Fibroblast of skin of right biceps (primary cell): ENCODE measurements around the gene ZNF273.
A peak's percentile ranks its signal among the peaks of the same experiment; 100 is the strongest.
"Not testable (repeated sequence)": the region's sequence is repeated elsewhere in the genome, so short reads cannot be mapped to it uniquely, and the experiment has no call there.

Source experiments
- DNase-seq: peaks from one replicate; pipeline ENCODE4 v3.0.0-alpha.2; 2013

Gene ZNF273

DNA sequence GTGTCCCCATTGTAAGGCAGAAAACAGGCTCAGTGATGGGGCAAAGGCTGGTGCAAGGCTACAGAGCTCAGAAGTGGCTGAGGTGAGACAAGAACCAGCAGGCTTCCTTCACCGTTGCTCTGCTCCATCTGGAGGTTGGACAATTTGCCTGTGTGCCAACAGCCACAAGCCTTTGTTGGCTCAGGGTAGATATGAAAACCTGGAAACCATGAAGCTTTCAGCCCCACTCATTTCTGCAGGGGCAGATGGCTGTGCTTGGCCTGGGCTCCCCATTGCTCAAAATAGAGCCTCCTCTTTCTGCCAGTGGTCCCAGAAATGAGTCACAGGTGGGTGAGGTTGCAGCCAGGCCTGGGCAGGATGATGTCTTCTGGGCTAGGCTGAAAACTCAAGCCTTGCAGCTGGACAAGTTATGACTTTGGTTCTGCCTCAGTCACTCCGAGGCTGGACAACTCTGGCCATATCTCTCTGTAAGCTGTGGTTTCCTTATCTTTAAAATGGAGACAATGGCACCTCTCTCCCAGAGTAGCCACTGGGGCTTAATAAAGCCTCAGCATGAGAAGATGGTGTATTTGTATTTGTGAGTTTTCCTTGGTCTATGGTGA lies 12.2 kb upstream of the ZNF273 start:
- DNase-seq: no peak

DNA sequence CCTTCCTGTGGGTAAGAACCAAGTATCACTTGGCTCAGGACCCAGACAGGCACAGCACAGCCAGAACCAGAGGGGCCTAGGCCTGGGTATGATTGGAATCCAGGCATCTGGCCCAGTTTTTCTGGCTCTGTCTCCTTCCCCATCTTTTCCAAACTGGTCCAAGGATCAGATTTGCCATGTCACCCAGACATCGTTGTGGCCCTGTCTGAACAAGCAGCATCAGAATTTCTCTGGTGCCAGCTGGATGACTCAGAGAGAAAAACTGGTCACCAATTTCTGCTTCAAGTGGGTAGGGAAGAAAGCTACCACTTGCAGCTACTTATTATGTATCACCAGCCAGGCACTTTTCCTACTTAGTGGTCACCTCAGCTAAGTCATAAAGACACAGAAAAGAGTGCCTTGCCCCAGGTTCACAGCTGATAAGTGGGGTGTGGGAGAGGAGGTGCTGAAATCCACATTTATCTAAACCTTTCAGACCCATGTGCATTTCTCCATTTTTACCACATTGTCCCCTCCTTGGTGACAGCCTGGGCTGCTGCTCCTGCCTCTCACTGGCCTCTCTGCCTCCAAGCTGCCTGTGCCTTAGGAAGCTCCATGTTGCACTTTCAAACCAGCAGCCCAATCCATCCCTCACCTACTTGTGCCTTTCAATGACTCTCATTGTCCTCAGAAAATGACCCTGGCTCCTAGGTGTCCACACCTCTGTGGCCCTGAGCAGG lies 11.6 kb upstream of the ZNF273 start:
- not testable (repeated sequence) for DNase-seq

DNA sequence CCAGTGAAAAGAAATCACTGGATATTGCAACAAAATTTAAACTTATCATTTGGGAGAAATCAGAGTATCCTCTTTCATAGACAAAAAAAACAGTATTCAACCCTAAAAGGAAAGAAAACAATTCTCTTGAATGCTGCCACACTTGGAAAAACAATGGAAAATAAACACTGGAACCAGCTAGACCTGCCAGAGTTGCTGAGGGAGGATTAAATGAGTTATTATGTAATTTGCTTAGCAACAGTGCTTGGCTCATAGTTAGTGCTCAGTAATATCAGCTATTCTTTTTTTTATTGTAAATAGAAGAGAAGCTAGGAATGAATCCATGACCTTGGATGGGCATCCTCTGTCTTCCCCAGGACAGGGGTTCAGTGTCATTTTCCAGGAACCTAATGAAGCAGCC lies 11.0 kb upstream of the ZNF273 start:
- DNase-seq: no peak

DNA sequence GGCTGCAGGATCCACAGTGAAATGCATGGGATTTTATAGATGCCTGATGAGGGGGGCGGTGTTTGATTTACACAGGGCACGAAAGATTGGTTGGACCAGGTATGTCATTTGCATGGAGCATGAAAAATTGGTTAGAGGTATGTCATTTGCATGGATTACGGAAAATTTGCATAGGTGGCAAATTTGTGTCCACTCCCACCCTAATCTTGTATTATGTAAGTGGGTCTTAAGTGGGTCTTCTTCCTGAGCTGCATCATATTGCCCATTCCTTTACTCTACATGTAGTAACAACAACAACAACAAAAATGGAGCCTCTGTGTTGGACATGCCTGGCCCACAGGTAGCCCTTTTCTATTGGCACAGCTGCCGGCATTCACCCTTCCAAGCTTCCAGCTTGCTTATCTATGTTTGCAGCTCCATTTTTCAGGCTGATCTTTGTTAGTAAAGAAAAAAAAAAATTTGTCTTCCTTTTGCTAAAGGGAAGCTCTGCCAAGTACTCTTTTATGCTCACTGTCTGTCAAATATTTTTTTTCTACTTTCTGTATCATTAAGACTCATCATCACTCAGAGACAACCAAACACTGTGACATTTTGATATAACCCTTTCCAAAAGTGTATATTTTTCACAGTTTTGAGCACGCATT lies 10.3 kb upstream of the ZNF273 start:
- no peak for DNase-seq

DNA sequence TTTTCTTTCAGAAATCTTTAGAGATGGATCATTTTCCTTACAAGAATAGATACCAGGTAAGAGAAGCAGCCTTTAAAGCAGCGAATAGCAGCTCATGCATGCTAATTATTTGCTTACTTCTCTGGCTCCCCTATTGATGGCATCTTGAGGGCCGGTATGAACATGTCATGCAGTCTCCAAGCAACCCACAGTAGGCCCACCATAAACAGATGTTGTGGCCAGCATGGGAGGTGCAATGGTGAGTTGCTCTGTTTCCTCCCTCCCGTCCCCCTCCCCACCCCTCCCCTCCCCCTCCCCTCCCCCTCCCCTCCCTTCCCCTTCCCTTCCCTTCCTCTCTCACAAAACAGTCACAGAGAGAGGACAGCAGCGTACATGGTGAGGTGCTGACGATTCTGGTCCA lies 9.7 kb upstream of the ZNF273 start:
- DNase-seq: no peak

DNA sequence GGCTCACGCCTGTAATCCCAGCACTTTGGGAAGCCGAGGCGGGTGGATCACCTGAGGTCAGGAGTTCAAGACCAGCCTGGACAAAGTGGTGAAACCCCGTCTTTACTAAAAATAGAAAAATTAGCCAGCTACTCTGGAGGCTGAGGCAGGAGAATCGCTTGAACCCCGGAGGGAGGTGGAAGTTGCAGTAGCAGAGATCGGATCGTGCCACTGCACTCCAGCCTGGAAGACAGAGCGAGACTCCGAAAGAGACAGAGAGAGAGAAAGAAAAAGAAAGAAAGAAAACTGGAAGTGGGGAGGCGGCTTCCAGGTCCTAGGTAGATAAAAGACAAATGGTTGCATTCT lies 640 bp upstream of the ZNF273 start:
- not testable (repeated sequence) for DNase-seq

DNA sequence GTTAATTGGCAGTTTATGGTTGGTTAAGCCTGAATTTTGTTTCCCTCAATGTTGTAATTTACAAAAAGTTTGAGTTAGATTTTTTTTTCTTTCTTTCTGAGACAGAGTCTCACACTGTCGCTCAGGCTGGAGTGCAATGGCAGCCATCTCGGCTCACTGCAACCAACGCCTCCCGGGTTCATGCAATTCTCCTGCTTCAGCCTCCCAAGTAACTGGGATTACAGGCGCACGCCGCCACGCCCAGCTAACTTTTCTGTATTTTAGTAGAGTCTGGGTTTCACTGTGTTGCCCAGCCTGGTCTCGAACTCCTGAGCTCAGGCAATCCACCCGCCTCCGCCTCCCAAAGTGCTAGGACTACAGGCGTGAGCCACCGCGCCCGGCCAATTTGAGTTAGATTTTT lies 935 bp downstream of the ZNF273 start:
- no peak for DNase-seq

DNA sequence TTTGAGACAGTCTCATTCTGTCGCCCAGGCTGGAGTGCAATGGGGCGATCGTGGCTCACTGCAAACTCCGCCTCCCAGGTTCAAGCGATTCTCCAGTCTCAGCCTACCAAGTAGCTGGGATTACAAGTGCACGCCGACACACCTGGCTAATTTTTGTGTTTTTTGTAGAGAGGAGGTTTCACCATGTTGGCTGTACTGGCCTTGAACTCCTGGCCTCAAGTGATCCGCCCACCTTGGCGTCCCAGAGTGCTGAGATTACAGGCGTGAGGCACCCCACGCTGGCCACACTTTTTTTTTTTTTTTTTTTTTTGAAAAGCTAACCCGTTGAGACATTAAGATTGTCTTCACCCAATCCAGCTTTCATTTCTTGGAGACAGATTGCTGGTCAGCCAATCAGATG lies 2.1 kb downstream of the ZNF273 start:
- no peak for DNase-seq

DNA sequence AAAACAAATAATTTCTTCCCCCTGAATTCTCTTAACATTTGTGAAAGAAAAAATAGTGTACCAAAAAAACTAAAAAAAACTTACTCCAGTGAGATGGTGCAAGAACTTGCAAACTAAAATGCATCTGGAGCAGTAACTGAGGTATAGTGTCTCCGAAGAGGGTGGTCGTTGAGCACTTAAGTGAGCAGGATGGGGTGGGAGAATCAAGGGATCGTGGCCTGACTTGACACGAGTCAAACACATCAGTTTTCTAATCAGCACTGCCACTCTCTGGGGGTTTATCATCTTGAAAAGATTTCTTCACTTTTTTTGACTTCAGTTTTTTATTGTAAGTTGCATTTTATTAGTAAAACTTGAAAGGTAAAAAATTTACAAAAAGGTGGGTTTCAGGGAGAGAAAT lies 2.5 kb downstream of the ZNF273 start:
- no peak for DNase-seq

DNA sequence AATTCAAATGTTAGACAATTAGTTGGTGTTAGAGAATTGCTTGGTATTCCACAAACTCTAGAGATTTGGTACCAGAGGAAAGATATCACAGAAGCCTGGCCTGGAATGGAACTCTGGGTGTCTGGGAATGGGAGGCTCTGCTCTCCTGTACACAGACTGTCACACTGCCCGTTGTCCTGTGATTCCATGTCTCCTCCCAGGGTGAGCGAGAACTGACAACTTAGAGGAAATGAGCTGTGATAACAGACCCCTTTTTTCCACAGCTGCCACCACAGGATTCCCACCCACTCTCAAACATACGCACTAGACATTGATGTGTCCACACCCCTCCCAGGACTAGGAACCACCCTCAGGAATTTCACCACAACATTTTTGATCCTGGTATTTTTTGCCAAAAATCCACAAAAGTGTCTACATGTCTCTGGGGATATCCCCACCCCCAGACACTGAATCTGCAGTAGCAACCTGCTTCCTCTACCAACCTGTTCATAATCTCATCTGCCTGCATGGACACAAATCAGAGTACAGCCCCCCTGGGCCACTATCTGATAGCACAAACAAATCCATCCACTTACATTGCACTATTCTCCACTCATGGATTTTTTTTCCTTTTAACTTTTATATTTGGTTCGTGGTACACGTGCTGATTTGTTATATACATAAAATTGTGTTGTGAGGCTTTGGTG lies 4.7 kb downstream of the ZNF273 start:
- peak; percentile 7 for DNase-seq

DNA sequence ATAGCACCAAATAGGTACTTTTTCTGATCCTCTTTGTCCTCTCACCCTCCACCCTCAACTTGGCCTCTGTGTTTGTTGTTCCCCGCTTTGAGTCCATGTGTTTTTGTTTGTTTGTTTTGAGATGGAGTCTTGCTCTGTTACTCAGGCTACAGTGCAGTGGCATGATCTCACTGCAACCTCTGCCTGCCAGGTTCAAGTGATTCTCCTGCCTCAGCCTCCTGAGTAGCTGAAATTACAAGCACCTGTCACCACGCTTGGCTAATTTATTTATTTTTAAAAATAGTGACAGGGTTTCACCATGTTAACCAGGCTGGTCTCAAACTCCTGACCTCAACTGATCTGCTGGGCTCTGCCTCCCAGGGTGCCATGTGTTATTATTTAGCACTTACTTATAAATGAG lies 5.3 kb downstream of the ZNF273 start:
- DNase-seq: no peak

DNA sequence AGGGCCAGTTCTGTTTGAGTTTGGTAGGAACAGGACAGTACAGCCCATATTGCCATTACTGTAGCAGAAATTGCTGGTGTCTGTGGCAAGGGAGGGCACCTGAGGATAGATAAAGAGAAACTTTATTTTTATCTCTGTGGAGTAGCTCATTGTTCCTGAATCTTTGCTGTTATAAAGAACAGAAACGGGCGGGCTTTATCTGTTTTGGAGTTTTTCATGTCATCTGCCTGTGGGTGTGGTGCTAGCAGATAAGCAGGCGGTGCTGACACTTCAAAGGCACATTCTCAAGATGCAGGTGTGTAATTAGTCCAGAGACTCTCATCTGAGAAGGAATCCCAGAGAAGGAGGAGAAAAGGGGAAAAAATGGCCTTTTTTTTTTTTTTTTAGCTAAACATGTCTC lies 11.5 kb downstream of the ZNF273 start:
- no peak for DNase-seq

DNA sequence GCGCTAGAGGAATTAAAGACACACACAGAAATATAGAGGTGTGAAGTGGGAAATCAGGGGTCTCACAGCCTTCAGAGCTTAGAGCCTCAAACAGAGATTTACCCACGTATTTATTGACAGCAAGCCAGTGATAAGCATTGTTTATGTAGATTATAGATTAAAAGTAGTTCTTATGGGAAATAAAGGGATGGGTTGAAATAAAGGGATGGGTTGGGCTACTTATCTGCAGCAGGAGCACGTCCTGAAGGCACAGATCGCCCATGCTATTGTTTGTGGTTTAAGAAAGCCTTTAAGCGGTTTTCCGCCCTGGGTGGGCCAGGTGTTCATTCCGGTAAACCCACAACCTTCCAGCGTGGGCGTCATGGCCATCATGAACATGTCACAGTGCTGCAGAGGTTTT lies 12.2 kb downstream of the ZNF273 start:
- not testable (repeated sequence) for DNase-seq

DNA sequence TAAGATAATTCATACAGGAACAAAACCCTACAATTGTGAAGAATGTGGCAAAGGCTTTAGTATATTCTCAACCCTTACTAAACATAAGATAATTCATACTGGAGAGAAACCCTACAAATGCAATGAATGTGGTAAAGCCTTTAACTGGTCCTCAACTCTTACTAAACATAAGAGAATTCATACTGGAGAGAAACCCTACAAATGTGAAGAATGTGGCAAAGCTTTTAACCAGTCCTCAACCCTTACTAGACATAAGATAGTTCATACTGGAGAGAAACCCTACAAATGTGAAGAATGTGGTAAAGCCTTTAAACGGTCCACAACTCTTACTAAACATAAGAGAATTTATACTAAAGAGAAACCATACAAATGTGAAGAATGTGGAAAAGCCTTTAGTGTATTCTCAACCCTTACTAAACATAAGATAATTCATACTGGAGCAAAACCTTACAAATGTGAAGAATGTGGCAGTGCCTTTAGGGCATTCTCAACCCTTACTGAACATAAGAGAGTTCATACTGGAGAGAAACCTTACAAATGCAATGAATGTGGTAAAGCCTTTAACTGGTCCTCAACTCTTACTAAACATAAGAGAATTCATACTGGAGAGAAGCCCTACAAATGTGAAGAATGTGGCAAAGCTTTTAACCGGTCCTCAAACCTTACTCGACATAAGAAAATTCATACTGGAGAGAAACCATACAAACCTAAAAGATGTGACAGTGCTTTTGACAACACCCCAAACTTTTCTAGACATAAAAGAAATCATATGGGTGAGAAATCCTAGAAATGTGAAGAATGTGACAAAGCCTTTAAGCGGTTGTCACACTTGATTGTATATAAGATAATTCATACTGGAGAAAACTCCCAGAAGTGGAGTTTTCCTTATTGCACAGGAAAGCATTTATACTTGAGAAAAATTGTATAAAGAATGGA lies 25.4 kb downstream of the ZNF273 start:
- DNase-seq: not testable (repeated sequence)

DNA sequence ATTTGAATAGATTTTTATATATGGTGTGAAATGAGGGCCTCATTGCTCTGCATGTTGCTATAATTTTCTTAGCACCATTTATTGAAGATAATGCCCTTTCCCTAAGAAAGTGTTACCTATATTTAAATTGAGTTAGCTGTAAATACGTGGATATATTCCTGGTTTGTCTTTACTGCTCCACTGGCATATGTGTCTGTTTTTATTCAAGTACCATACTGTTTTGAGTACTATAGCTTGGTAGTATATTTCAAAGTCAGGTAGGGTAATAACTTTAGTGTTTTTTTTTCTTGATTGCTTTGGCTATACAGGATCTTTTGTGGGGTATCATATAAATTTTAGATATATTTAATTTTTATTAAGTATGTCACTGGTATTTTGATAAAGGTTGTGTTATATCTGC lies 31.4 kb downstream of the ZNF273 start:
- DNase-seq: no peak

DNA sequence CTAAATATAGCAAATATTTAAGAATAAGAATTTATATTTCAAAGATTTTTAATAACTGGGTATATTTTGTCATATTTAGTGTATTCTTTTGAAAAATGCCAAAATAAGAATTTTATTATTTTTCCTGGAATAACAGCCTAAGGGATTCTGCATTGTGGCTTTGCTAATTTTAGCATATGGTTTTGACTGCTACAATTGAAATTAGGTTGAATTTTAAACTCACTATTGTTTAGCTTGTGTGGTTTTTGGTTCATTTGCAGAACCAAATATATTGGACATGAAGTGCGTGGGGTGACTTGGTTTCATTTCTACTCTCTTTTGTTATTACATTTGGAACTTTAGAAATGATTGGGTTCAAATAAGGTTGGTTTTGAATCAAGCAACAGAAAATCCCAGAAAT lies 35.5 kb downstream of the ZNF273 start:
- DNase-seq: no peak

DNA sequence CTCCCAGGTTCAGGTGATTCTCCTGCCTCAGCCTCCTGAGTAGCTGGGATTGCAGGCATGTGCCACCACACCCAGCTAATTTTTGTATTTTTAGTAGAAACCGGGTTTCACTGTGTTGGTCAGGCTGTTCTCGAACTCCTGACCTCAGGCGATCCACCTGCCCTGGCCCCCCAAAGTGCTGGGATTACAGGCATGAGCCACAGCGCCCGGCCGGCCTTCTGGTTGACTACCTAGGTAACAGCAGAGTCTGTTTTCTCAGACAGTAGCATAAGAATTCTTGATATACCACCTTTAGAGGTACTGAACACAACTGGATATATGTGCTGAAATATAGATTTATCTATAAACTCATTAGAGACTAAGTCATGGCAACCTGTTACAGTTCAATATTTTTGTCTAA lies 36.9 kb downstream of the ZNF273 start:
- DNase-seq: not testable (repeated sequence)

DNA sequence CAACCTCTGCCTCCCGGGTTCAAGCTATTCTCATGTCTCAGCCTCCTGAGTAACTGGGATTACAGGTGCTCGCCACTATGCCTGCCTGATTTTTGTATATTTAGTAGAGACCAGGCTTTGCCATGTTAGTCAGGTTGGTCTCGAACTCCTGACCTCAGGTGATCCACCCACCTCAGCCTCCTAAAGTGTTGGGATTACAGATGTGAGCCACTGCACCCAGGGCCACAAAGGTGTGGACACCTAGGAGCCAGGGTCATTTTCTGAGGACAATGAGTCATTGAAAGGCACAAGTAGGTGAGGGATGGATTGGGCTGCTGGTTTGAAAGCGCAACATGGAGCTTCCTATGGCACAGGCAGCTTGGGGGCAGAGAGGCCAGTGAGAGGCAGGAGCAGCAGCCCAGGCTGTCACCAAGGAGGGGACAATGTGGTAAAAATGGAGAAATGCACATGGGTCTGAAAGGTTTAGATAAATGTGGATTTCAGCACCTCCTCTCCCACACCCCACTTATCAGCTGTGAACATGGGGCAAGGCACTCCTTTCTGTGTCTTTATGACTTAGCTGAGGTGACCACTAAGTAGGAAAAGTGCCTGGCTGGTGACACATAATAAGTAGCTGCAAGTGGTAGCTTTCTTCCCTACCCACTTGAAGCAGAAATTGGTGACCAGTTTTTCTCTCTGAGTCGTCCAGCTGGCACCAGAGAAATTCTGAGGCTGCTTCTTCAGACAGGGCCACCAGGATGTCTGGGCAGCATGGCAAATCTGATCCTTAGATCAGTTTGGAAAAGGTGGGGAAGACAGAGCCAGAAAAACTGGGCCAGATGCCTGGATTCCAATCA lies 41.8 kb downstream of the ZNF273 start:
- not testable (repeated sequence) for DNase-seq

DNA sequence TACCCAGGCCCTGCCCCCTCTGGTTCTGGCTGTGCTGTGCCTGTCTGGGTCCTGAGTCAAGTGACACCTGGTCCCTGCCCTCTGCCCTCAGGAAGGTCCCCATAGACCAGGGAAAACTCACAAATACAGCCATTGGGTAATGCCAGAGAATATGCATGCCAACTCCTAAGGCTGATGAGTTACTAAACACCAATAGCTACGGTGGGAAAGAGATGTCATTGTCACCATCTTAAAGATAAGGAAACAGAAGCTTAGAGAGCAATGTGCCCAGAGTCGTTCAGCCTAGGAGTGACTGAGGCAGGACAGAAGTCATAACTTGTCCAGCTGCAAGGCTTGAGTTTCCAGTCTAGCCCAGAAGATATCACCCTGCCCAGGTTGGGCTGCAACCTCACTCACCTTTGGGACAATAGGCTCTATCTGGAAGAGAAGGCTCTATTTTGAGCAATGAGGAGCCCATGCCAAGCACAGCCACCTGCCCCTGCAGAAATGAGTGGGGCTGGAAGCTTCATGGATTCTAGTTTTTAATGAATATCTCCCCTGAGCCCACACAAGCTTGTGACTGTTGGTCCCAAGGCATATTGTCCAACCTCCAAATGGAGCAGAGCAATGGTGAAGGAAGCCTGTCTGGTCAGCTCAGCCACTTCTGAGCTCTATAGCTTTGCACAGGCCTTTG lies 42.6 kb downstream of the ZNF273 start:
- no peak for DNase-seq

DNA sequence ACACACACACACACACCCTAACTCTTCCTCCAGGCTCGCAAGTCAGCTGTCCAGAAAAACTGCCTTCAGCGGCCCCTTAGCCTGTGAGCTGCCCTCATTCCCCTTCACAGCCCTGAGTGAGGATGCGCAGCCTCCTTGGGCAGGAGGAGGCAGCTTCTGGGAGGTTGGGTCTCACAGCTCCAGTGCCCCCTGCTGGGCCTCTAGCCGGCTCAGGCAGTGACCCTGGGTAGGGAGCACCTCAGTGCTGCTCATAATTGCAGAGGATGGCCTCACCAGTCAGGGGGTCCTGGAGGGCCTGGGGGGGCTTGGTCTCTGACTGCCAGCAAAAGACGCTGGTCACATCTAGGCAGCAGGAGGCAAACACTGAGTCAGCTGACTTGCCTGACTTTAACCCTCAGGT lies 43.7 kb downstream of the ZNF273 start:
- DNase-seq: no peak
